GM21717 (cell line): ENCODE measurements around the gene TXNRD1.
"Not testable (repeated sequence)": the region's sequence is repeated elsewhere in the genome, so short reads cannot be mapped to it uniquely, and the experiment has no call there.

Source experiments
- ATAC-seq: cut with Tn5 transposase; IDR thresholded peaks from one replicate; pipeline ENCODE4 v1.9.1; 2021; ENCODE audit warnings: mild to moderate bottlenecking, moderate library complexity; ENCODE audit not compliant: unreplicated experiment

The TXNRD1 gene

DNA sequence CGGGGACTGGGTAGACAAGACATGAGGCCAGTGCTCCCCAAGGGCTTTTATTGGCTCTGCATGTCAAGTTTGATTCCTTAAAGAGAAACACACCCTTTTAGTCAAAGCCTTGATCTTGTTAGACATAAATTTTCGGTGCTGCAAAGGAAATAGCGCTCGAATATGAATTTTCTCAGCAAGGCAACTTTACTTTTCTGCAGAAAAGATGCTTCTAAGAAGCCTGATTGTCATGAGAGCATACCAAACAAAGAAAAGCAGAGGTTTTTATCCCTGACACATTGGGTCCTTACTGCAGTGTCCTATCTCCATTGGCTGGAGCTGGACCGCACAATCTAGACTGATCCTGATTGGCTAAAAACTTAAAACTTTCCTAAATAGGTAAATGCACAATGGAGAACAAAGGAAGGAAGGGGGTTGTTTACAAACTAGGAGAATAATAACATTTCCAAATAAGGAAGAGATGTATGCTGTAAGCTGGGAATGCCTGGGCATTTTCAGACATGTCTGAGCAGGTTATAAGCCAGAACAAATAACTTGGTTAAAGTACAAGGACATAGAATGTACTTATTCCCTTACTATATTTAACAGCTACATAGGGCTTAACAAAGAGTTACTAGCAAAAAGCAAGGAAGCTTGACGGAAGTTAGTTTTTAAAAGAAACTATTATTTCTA, 17.2 kb downstream of the TXNRD1 start:
- ATAC-seq: no peak

DNA sequence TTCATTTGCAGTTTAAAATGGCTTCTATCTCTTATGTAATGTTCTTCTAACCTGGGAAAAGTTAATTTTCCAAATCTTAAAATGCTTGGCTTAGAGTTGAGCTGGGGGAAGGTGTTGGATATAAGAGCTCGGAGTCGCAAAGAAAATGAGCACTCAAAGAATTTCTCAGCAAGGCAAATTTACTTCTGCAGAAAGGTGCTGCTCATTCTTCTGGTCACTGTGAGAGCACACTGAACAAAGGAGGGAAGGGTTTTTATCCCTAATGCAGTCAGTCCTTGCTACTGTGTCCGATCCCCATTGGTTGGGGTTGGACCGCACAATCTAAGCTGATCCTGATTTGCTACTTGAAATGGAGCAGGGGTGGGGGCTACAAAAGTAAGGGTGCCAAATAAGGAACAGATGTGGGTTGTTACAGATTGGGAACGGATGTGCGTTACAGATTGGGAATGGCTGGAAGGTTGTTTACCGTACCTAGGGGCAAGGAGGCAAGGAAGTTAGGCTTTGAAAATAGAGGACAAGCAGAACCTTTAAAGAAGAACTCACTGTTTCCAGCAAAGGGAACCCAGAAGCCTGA, 19.4 kb downstream of the TXNRD1 start:
- ATAC-seq: no peak

DNA sequence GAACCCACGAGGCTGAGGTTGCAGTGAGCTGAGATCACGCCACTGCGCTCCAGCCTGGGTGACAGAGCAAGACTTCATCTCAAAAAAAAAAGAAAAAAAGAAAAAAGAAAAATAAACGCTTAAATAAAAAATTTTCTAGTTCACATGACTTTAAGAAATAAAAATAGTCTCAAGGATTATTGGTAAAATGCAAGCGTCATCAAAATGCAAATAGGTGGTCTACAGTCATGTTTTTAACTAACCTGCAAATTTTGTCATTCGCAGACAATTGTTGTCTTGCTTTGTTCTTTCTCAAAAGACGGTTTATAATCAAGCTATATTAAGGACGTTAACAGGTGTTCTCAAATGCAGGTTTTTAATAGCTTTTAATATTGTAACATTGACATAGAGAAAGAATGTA, 22.4 kb downstream of the TXNRD1 start:
- ATAC-seq: no peak

DNA sequence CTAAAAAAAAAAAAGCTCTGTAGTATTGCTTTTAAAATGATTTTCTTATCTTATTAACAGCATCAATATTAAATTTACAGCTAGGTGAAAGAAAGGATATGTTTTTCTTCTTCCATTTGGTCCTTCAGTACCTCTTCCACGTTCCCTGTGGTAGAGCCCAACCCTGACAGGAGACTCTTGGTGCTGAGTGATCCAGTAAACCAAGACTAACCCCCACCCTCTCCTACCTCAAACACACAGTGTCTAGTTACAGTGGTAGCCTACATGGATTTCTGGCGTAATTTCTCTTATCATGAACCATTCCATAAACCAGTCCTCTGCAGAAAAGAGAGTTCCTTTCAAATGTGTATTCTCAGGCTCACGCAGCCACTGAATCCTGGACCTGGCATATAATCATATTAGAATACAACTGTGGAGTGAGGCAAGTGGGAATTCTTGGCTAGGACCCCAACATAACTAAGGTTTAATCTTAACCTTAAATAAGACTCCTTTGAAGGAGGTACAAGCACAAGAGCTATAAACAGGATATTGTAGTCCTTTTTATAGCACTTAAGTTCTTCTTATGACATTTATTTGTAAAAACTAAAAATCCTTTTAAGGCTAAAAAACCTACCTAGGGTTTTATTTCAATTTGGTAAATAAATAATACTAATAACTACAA, 27.1 kb downstream of the TXNRD1 start:
- ATAC-seq: no peak

DNA sequence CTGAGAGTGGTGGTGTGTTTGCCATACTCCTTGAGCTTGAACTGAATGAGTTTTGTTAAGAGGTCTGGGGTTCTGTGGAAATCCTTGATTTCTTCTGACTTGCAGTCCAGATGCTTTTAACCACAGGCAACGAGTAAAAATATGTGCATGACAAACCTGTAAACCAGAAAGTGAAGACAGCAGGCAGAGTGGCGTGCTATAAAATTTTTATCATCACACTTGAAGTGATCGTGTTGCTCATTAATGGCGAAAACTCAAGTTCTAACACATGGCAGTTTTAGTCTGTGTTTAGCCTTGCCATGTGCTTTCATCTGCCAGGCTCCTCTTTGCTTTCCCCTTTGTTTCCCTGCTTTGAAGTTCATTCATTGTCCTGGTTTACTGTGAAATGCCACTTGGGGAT, 28.0 kb downstream of the TXNRD1 start:
- ATAC-seq: no peak

DNA sequence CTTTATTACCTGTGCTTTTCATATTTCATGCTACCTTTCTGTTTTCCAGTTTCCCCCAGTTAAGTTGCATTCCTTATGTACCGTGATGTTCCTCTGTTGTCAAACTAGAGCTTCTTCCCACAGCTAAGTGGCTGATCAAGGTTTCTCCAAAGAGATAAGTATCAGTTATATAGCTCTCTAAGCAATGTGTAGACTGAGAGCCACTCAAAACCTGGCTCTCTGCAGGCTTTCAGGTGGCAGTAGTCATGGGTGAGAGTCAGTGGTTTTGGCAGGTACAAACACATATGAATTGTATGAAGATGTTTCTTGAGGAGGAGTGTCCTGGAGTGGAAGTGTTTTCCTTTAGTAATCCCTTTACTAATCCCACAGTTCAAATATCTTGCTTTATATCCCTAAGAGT, 28.4 kb downstream of the TXNRD1 start:
- ATAC-seq: no peak

DNA sequence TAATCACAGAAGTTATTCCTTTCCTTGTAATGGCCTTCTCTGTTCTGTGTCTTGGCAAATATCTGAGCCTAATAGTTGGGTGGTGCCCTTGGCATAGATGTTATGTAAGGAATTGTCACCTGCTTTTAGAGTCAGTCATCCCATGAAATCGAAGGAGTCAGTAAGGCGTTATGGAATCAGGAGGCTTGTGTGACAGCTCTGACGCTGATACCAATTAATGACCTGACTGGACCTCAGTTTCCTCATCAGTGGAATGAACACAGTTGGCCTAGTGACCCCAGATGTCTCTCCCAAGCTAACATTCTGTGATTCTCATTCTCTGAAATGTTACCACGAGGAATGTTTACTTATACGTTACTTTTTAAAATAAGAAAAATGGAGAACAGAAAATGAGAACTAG, 32.1 kb downstream of the TXNRD1 start:
- ATAC-seq: no peak

DNA sequence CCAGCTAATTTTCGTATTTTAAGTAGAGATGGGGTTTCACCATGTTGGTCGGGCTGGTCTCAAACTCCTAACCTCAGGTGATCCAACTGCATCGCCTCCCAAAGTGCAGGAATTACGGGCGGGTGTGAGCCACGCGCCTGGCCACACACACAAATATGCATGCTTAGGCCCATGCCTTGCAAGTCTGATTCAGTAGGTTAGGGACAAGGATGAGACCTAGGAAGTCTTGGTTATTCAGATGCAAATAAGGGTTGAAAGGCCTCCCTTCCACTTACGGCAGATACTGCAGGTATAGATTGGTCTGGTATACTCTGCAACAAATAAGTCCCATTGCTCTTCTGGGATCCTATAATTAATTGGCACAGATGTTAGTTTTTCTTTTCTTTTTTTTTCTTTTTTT, 32.9 kb downstream of the TXNRD1 start:
- no peak for ATAC-seq

DNA sequence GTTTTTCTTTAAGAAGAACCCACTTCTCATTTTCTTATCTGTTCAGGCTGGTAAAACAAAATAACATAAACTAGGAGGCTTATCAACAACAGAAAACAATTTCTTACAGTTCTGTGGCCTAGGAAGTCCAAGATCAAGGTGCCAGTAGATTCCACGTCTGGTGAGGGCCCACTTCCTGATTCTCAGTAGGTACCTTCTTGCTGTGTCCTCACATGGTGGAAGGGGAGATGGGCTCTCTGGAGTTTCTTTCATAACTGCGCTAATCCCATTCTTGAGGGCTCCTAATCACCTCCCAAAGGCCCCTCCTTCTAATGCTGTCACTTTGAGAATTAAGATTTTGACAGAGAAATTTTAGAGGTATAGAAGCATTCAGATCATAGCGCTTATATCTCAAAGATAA, 33.4 kb downstream of the TXNRD1 start:
- ATAC-seq: no peak

DNA sequence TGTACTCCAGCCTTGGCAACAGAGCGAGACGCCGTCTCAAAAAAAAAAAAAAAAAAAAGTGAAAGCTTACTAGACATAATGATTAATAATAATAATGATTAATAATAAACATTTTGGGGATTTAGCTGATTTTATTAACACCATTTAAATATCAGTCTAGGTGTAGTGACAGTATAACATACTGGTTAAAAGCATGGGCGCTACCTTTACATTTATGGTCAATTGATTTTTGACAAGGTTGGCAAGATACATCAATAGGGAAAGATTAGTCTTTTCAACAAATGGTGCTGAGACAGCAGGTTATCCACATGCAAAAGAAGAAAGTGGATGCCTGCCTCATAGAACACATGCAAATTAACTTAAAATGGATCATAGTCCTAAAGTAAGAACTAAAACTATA, 34.3 kb downstream of the TXNRD1 start:
- ATAC-seq: no peak

DNA sequence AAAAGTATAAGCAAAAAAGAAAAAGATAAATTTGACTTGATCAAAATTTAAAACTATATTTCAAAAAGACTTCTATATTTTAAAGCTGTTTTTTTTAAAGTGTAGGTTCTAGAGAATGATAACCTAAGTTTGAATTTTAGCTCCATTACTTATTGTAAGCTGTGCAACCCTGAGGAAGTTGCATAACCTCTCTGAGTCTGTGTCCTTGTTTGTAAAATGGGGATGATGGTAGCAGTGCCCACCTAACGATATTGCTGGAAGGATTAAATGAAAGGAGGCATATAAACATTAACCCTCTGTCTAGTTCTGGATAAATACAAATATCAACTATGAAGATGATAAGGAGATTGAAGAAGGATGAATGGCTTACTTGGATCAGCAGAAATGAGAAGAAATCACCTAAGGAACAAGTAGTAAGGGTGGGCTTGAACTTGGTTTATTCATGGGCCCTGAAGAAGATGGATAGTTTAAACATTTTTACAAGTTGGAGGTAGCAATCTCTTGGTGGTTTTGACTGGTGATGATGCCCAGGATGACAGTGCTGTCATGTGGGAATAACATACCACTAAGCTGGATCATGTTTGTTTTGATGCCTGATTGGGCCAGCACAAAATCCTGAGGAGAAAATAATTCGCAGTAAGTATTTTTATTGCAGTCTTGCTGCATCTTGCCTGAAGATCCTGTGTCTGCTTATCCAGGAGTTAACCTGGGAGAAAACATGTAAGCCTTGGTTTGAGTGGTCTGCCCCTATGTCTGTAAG, 35.0 kb downstream of the TXNRD1 start:
- no peak for ATAC-seq

DNA sequence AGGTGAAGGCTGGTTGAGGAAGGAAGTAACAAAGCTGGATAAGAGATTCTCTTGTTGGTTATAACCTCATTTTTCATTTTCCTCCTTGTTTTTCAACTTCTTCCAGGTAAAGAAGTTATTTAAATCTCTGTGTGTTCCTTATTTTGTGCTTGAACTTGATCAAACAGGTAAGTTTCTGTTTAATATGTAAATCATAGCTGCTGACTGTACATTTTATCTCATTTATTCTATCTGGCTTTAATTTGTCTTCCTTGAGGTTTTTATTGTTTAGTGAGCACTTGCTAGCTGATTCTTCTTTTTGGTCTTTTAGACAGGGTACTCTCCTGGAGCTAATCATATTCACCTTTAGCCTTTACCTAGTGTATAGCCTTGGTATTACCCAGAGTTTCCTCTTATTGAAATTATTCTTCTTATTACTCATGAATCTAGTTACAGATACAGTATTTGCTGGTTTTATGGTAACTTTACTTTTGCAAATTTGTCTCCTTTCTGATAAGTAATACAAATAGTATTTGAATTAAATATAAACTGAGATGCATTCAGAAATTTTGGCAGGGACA, 42.4 kb downstream of the TXNRD1 start:
- ATAC-seq: no peak

DNA sequence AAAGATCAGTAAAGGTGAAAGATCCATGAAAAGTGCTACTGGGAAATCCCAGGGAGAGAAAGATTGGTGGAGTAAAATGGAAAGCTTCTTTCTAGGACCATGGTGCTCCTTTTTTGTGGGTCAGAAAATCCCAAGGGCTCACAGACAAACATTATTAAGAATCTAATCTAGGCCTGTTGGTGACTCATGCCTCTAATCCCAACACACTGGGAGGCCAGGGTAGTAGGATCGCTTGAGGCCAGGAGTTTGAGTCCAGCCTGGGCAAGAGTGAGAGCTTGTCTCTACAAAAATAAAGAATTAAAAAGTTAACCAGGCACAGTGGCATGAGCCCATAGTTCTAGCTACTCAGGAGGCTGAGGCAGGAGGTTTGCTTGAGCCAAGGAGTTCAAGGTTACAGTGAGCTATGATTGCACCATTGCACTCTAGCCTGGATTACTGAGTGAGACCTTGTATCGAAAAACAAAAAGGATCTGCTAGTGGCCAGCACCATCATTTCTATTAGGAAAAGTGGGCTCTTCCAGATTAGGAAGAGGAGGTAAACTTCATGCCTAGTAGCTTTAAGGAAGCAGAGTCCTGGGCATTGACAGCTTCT, 43.0 kb downstream of the TXNRD1 start:
- no peak for ATAC-seq

DNA sequence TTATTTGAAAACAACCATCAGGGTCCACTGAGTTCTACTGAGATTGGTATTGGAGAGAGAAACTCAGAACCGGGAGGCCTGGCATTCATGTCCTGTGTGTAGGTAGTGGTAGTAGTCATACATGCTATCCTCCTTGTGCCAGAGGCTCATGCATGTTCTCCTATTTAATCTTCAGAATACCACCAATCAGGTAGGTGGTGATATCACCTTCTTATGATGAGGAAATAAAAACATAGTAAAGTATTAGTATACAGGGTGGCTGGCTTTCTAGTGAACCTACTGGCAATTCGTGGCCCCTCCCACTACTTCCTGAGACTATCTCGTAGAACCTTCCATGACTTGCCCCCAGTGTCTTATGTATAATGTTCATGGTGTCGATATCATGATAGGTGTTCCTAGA, 47.4 kb downstream of the TXNRD1 start:
- ATAC-seq: no peak

DNA sequence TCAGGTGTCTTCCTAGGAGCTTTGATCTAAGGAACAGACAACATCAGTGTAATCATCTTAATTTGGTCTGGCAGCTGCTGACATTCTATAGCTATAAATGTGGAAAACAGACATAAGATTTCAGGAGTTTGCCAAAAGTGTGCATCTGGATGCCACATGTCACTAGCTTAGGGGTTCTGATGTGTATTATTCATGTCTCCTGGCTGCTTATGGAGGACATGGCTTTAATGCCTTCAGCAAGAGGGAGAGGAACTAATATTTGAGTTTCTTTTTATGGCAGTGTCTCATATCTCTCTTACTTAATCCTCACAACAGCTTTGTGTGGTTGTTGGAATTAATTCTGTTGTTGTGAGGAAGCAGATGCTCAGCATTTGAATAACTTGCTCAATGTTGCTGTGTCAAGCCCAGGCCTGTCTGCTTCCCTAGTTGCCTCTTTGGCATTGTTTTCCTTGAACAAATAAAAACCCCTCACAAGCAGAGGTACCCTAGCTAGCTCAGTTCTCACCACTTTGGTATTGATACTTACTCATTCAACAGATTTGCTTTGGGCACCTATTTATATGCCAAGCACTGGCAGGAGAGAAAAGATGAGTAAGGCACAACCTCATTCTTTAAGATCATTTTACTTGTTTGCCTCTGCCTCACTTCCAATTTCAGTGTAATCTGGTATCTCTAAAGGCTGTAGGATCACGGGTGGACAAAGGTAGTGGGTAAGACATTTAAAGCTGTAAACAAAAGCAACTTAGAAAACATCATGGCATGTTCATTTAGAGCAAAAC, 48.2 kb downstream of the TXNRD1 start:
- no peak for ATAC-seq

DNA sequence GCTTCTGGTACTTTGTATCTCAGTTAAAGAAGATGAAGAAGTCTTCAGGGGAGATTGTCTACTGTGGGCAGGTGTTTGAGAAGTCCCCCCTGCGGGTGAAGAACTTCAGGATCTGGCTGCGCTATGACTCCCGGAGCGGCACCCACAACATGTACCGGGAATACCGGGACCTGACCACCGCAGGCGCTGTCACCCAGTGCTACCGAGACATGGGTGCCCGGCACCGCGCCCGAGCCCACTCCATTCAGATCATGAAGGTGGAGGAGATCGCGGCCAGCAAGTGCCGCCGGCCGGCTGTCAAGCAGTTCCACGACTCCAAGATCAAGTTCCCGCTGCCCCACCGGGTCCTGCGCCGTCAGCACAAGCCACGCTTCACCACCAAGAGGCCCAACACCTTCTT, 49.9 kb downstream of the TXNRD1 start:
- ATAC-seq: not testable (repeated sequence)

DNA sequence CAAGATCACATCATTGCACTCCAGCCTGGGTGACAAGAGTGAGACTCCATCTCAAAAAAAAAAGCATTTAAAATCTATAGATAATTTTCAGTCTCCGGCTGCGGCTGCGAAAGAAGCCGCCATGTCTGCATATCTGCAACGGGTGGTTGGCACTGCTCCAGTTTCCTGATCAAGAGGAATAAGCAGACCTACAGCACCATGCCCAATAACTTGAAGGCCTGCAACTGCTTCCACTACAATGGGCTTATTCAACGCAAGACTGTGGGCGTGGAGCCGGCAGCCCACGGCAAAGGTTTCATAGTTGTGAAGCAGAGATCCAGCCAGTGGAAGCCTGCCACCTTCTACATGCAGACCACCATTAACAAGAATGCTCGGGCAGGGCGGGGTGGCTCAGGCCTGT, 57.4 kb downstream of the TXNRD1 start:
- ATAC-seq: no peak

DNA sequence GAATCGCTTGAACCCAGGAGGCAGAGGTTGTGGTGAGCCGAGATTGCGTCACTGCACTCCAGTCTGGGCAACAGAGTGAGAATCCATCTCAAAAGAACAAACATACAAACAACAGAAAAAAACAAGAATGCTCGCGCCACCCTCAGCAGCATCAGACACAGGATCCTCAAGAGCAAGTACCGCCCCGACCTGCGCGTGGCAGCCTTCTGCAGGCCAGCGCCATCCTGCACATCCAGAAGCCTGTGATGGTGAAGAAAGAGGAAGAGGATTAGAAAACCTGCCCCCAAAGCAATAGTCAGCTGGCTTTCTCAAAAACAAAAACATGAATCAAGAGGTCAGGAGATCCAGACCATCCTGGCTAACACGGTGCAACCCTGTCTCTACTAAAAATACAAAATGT, 57.9 kb downstream of the TXNRD1 start:
- no peak for ATAC-seq

DNA sequence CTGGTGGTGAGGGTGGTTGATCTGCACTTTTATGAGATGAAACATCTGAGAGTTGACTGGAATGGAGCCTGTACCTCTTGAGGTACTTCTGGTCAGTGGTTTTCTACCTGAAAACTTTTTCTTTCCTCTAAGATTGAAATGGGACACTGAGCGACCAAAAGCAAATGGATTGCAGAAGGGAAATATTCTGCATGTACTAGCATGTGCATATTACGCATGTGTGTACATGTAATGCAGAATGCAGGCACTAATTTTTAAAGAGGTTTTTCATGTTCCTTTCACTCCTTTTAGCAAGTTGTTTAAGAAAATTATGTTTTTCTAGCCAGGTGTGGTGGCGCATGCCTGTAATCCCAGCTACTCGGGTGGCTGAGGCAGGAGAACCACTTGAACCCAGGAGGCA, 59.2 kb downstream of the TXNRD1 start:
- ATAC-seq: no peak

DNA sequence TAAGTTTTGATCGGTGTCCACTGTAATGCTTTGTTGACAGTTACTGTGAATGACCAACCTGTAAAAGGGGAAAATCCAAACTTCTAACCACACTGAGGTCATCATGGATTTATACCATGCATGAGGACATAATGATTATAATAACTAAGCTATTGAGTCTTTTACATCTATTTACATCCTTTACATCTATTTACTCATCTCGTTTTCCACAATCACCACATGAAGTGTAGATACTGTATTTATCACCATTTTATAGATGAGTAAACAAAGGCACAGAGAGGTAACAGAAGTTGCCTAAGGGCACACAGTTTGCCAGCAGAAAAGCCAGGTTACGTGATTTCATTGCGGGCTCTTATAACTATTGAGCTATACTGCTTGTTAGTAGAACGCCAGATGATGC, 60.1 kb downstream of the TXNRD1 start:
- no peak for ATAC-seq
